ENCODE results near the gene PLK5.
A peak's percentile ranks its signal among the peaks of the same experiment; 100 is the strongest.

Gene PLK5

GRCh38 chr19:1560286-1560882 lies 36.5 kb downstream of the PLK5 start:
- DNase-seq: no peak

GRCh38 chr19:1561236-1561842 lies 37.5 kb downstream of the PLK5 start:
- no peak for DNase-seq

GRCh38 chr19:1563251-1563650 lies 39.4 kb downstream of the PLK5 start:
- no peak for DNase-seq

GRCh38 chr19:1566392-1567115 lies 42.7 kb downstream of the PLK5 start:
- DNase-seq: peak; percentile 74

GRCh38 chr19:1567116-1567847 lies 43.4 kb downstream of the PLK5 start:
- DNase-seq: peak; percentile 28

GRCh38 chr19:1567848-1568227 lies 44.0 kb downstream of the PLK5 start:
- DNase-seq: no peak

GRCh38 chr19:1568320-1569019 lies 44.6 kb downstream of the PLK5 start, which contains the start of gene MEX3D:
Gene MEX3D, minus strand, starts transcription at chr19:1568325. Its CDS starts 267 bp downstream, at chr19:1568058.
- DNase-seq: peak; percentile 62

GRCh38 chr19:1569997-1570396 lies 46.1 kb downstream of the PLK5 start:
- DNase-seq: no peak

GRCh38 chr19:1570836-1571235 lies 47.0 kb downstream of the PLK5 start:
- DNase-seq: no peak

- no peak for DNase-seq
Observed at GRCh38 chr19:1571358-1571757, 47.5 kb downstream of the PLK5 start.

GRCh38 chr19:1572795-1573194 lies 48.9 kb downstream of the PLK5 start:
- DNase-seq: no peak

- no peak for DNase-seq
Observed at GRCh38 chr19:1574354-1575136, 50.7 kb downstream of the PLK5 start.

GRCh38 chr19:1575323-1576241 lies 51.7 kb downstream of the PLK5 start:
- DNase-seq: no peak

- no peak for DNase-seq
Observed at GRCh38 chr19:1576242-1577089, 52.6 kb downstream of the PLK5 start.

- DNase-seq: no peak
Observed at GRCh38 chr19:1577090-1577928, 53.4 kb downstream of the PLK5 start.

GRCh38 chr19:1577929-1578618 lies 54.2 kb downstream of the PLK5 start:
- no peak for DNase-seq

- DNase-seq: no peak
Observed at GRCh38 chr19:1579222-1579621, 55.3 kb downstream of the PLK5 start.

GRCh38 chr19:1580382-1580781 lies 56.5 kb downstream of the PLK5 start:
- DNase-seq: no peak

All from HCEC 1CT (cell line).